Stromal cell of bone marrow (primary cell): ENCODE data around the gene LIFR.

Source experiments
- DNase-seq: peaks from one replicate; pipeline ENCODE4 v3.0.0-alpha.2; 2012; ENCODE audit warnings: low read depth

LIFR gene

DNA sequence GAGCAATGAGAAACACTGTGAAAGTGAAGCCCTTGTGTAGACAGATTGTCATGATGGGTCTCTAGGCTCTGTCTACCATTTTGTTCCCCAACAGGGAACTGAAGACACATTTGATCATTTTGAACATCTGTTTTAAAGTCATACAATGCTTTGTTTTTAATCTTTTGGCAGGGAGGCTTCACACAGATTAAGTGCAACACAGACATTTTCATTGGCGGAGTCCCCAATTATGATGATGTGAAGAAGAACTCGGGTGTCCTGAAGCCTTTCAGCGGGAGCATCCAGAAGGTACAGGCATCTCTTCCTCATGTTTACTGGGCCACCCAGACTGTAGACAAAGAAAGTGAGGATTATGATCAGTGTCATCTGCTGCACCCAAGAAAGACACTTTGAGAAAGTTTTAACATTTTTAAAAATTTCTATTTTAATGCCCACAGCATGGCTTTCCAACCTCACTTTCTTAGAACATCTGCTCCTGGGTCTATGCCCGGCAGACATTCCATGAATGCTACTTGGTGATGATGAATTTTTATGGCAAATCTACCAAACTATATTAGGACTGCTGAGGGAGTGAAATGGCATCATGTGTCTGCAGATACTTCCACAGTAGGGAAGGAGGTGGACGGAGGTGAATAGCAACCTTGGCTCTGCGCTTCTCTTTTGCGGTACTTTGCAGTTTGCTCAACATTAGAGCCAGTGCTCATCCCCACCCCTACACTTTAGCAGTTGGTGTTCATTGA lies 121.3 kb downstream of the LIFR start:
- no peak for DNase-seq

DNA sequence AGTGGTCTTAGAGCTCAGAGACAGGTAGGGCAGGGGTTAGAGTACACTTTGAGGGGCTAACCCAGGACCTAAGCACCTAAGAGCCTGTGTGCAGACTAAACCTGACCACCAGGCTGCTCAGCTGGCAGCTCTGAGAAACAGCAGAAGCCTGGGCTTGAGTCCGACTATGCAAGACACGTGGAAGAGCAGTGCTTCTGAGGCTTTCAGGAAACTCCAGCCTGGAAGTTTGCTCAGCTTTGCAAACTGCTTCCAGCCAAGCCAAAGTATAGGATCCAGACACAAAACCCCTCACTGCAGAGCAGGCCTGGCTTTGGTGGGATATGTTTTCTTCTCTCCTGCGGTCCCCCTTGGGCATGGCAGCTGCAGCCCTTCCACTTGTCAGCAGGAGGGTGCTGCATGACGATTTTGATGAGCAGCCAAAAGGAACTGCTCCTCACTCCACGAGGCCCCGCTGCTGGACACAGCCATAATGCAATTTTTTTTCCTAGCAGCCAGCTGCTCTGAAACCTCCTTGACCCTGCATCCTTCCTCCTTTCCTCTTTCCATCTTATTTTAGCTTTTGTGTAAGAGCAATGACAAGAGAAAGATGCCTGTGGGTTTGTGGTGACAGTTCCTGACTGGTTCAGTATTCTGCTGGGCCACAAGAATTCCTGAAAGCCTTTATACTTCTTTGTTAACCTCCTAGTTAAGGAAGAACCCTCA lies 123.1 kb downstream of the LIFR start:
- DNase-seq: no peak

DNA sequence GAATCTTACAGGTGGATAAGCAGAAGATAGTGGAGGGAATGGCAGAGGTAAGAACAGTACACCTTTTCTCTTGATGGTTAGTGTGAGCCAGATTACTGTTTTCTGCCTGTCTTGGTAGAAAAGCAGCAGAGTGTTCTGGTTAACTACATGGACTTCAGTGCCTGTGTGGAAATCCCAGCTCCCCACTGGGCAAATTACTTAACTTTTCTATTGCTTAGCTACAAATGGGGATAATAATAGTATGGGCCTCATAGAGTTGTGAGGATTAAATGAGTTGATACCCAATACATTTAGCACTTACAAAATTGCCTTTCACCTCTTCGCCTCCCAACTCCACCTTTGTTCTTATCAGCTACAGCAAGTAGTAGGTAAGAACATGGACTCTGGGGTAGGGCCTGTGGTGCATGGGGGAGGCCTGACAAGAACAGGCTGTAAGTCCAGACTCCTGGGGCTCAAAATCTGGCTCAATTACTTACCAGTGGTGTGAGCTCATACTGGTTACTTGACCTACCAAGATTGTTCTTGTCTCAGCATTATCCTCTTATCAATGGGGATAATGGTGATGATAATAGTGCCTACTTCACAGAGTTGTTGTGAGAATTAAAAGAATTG lies 125.1 kb downstream of the LIFR start:
- no peak for DNase-seq

DNA sequence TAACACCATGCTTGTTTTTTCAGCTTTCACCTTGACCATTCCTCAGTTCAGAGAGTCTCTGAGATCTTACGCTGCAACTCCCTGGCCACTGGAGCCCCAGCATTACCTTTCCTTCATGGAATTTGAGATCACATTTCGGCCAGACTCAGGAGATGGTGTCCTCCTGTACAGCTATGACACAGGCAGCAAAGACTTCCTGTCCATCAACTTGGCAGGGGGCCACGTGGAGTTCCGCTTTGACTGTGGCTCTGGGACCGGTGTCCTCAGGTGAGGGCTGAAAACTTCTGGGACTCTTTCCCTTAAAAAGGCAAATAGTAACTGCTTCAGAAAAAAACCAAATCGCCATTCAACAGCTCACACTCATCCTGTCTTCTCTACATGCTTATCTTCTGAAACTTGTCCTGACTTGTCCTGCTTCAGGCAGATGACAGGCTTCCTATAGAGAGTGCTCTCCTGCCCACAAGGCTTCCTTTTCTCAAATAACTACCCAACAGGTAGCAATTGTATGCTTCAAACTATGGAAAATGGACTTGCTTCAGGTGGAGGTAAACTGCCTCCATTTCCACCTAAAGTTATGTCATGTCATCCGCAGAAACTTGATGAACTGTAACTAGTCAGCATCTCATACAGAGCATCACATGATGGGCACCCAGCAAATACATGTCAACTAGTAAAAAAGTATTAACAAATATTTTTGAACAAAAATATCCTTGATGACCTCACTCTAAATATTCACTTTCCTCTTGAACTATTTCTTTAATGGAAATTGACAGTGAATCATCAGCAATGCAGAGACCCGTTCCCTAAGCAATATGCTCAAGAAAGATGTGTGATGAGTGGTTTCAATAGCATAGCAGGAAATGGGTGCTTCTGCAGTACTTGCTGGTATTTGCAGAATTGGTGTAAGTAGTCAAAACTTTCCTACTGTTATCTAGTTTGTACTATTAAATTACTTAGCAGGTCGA lies 129.2 kb downstream of the LIFR start:
- no peak for DNase-seq

DNA sequence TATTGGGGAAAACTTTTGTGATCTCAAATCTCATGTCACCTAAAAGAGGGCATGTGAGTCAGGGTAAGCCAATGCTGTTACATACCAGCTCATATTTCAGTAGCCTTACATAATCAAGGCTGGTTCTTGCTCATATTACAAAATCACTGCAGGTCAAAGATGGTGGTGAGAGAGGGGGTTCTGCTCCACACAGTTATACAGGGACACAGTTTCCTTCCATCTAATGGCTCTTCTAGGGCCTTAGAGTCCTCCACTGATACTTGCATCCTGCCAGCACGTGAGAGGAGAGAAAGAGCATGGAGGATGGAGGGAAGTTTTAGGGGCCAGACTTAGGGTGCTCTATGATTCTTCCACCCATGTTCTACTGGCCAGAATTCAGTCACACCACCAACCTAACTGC lies 130.0 kb downstream of the LIFR start:
- DNase-seq: no peak
